Activated CD8-positive, alpha-beta memory T cell treated with anti-CD3 and anti-CD28 coated beads, Interleukin-2, amount 50 U/mL, for 1 hour (primary cell): ENCODE results near the gene SEC16A.

Source experiments
- DNase-seq: peaks from one replicate; pipeline ENCODE4 v3.0.0-alpha.2; 2020; ENCODE audit errors: extremely low read depth

SEC16A gene

DNA sequence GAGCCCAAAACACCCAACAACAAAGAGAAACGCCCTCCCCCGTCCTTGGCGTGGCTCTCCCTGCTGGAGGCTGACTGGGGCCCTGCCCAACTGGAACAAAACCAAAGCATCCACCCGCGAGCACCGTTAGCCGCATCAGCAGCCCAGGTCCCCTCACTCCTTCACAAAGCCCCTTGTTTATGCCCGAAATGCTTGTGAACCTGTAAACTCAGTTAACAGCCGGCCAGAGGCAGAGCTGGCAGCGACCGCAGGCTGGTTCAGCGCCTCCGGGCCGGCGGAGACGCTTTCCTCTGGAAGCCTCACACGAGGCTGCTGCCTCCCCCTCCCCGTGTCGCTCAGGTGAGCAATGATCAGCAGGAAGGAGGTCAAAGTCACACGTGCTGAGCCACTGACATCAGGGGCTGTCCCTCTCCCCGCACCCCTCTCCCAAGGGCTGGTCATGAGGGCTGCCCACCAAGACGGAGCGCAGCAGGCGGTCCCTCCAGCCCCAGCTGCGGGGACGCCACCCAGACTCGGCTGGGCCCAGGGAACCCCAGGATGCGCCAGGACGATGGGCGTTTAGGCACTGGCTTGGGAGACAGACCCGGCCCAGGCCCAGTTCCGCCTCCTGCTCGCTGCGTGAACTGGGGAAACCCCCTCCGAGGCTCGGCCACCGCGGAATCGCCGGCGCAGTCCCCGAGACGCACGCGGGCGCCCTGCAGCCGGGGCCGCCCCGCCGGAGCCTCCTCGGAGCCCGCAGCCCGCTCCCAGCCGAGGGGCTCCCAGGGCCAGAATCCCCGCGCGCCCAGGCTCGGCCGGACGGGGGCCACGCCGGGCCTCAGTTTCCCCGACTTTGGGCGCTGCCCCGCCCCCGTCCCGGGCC is 83.4 kb downstream of the SEC16A start:
- no peak for DNase-seq

DNA sequence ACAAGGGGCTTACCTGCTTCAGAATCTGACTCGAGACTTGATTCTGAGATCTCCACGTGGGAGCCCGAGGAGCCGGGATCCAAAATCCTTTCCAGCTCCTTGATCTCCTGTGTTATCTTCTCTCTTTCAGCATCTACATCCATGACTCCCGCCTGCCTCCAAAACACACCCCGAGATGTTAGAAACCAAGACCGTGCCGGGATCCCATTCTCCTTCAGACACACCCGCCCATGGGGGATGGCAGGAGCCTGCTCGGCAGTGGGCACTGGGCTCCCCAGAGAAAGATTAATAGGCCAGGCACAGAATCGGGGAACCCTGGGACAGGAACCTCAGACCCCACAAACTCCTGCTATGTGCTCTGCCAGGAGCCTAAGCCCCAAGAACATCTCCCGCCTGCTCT is 84.6 kb downstream of the SEC16A start:
- no peak for DNase-seq

DNA sequence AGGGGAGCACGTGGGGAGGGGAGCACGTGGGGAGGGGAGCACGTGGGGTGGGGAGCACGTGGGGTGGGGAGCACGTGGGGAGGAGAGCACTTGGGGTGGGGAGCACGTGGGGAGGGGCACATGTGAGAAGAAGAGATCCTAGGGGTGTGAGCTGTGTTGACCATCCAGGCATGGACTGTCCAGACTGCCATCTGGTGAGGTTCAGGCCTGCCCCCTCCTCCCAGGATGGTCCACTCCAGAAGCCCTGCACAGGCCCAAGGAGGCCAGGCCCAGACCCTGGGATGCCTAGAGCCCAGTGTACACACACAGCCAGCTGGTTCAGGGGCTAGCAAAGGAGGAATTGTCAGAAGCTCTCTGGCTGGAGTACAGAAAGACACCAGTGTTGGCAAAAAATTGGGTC is 85.2 kb downstream of the SEC16A start:
- no peak for DNase-seq

DNA sequence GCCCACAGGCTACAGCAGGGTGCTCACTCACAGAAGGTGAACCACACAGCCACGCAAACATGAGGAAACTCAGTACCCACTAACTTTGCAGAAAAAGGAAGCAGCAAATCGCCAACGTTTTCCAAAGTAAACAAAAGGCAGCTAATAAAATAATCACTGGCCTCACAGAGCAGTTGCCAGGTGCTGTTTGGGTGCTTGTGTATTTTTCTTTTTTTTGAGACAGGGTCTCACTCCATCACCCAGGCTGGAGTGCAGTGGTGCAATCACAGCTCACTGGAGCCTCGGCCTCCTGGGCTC is 86.7 kb downstream of the SEC16A start:
- DNase-seq: no peak

DNA sequence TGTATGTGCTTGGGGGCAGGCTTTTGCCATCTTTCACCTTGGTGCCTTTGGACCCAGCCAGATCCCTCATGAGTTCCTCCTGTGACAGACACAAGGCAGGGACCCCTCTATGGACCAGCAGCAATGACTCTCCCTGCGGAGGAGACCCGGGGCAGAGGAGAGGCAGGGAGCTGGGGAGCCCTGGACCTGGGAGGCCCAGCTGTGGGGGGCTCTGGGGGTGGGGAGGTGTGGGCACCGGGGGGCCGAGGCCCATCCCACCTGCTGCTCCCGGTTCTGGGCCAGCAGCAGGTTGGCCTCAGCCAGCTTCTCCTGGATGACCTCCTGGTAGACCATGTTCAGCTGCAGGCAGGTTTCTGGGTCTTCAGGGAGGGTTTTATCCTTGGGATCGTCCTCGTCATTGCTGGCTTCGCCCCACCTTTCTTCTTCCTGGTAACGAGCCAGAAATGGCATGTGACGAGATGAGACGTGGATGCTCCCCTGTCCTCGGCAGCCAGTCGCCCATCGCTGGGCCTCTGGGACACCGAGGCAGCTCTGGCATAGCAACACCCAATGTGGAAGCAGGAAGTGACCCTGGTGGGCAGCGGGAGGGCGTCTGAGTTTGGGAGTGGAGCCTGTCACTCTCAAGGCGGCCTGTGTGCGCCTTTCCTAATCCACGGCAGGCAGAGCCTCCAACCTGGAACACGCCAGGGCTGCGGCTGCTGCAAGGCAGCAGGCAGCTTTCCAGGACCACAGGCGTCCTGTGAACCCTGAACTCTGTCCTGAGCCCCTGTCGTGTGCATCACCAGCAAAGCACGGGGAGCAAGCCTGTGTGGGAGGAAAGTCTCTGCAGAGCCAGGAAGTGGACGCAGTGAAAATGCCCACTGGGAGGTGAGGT is 87.3 kb downstream of the SEC16A start:
- no peak for DNase-seq

DNA sequence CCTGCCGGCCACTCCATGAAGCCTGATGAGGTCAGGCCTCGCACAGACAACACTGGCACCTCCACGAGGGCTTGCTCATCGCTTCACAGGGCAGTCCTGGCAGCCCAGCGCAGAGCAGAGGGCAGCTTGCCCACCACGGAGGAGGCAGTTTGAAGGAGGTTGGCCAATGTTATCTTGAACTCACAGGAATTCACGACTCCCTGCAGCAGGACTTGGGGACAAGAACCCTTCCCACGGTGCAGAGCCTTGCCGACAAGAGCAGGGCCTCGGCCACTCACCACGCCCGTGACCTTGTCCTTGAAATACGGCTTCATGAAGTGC is 87.9 kb downstream of the SEC16A start:
- DNase-seq: no peak

DNA sequence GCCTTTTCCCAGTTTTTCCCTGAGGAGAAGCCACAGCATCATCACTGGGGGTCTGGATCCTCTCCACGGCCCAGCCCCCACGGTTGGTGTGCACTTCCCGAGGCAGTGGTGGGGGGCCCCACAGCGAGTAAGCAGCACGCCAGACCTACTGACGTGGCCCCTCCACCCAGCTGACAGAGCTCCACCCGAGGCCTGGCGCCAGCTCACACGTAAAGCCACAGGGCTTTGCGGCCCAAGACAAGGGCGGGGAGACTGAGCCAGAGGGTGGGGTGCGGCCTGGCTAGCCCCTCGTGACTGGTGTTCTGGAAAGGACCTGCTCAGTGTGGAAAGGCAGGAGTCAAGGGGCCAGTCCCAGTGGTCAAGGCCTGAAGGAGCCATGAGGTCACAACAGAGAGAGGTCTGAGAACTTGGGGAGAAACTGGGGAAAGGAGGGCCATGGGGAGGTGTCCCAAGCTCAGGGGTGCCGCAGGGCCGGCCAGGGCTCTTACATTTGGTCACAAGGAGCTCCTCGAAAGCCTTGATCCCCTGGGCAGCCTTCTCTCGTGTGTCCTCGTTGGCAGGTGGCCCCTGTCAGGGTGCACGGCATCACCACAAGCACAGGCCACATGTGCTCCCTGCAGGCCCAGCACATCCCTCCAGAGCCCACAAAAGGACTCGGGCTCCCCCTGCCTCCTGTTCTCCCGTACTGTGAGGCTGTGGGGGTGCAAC is 88.4 kb downstream of the SEC16A start:
- DNase-seq: no peak

DNA sequence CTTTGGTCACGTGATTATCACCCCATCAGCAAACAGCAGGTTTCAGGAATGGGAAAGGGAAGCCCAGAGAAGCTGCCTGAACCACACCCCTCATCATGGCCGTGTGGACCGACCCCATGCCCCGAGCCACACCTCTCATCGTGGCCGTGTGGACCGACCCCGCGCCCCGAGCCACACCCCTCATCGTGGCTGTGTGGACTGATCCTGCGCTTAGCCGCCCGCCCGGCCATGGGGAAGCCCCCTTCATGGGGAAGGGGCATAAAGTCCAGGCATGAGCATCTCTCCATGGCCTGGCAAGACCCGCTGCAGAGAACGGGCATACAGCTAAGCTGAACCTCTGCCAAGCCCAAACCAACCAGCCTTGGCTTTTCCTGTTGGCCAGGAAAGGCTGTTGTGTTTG is 89.3 kb downstream of the SEC16A start:
- no peak for DNase-seq

DNA sequence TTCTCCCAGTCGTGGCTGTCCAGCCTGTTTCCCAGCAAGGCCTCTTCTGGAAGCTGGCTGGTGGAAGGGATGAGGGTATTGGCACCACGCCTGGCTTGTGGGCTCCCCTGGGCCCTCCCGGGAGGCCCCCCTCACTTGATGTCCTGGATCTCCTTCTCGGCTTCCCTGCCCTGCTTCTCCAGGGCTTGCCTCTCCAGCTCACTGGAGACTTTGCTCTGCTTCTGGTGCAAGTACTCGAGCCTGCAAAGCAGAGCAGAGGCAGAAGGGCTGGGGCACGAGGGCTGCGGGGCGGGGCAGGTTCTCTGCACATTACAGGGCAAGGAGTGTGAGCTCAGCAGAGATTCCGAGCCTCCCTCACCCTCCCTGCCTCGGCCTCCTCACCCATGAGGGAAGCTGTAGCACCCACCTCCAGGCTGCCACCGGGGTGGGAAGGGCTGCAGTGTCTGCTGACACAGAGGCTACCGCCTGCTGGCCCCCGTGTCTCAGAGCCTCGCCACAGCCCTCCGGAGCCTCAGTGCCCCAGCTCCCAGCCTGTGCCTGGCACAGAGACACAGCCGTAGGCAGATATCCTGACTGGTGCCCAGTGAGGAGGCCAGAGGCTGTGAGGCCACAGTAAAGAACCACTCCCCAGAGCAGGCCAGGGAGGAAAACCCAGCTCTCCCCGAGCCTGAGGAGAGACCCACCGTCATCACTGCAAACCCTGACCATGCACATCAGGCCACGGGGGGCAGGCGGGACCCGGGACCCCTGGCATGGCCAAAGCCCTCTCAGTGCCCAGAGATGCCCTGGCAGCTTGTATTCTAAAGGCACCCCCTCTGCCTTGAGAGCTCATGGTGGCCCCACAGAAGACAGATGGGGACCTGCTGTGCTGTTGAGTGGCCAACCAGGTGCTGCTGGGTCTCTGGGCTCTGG is 90.0 kb downstream of the SEC16A start:
- DNase-seq: no peak

DNA sequence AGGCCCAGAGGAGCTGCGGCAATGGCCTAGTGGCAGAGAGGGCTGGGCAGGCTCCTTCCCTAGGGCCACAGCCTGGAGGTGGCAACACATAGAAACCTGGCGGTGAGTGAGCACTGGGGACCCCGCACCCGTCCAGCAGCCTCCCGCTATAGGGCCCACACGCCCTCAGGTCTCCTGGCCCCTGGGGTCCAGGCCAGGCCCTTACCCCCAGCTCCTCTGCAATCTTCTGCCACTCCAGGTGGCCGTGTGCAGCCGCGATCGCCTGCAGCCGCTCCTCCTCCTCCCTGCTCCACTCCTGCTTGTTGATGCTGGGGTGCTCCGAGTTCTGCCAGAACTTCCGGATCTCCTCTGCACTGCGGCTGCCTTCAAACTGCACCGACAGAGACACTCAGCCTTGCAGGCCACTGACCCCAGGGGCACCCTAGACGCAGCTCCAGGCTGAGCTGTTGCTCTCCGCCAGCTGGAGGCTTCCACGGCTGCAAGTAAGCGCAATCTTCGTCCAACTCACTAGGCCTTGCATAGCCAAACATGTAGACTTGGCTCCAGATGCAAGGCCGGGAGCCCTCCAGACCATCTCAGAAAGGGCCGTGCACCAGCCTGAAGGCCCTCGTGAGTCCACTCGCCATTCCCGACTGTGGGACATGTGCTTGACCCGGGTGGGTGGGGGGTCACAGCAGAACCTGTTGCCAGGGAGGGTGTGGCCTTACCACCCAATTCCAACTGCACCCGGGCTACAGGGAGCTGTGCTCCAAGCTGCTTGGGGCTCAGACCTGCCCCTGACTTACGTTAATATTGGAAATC is 90.9 kb downstream of the SEC16A start:
- no peak for DNase-seq
